ENCODE measurements around the gene CPE.
"Not testable (repeated sequence)": the region's sequence is repeated elsewhere in the genome, so short reads cannot be mapped to it uniquely, and the experiment has no call there.

CPE gene

DNA sequence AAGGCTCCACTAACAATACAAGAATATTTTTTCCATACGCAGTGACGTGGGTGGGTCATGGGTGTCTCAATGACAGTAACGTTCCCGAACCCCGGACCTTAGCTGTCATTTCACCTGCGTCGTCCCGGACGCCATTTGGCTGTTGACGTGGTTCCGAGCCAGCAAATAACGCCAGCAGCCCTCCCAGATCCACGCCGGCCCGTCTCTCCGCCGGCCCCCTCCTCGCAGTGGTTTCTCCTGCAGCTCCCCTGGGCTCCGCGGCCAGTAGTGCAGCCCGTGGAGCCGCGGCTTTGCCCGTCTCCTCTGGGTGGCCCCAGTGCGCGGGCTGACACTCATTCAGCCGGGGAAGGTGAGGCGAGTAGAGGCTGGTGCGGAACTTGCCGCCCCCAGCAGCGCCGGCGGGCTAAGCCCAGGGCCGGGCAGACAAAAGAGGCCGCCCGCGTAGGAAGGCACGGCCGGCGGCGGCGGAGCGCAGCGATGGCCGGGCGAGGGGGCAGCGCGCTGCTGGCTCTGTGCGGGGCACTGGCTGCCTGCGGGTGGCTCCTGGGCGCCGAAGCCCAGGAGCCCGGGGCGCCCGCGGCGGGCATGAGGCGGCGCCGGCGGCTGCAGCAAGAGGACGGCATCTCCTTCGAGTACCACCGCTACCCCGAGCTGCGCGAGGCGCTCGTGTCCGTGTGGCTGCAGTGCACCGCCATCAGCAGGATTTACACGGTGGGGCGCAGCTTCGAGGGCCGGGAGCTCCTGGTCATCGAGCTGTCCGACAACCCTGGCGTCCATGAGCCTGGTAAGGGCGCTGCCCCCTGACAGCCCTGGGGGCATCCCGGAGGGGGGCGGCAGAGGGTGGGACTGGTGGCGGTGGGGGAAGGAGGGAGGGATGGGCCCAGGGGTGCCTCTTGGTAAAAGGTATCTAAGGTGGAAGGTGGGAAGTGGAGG, at the start of gene CPE:
TSS of gene CPE (plus strand) at position 264 of the 933 bp plus-strand sequence. CDS start at position 478, 214 bp downstream.
- DNase-seq: peak; percentile 46

DNA sequence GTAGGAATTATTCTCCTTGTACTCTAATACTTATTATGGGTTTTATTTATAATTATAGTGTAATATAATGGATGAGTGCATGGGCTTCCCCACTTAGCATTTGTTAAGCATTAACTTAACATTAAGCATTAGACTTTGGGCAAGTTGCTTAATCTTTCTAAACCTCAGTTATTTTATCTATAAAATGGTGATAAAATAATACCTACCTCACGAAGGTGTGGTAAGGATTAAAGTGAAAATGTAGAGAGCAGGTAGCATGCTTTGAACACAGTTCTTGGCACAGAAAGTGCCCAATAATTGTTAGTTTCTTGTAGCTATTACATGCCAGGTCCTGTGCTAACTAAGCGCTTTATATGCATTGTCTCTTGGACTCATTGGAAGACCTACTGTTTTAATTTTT, 48.7 kb upstream of the CPE start:
- DNase-seq: no peak

DNA sequence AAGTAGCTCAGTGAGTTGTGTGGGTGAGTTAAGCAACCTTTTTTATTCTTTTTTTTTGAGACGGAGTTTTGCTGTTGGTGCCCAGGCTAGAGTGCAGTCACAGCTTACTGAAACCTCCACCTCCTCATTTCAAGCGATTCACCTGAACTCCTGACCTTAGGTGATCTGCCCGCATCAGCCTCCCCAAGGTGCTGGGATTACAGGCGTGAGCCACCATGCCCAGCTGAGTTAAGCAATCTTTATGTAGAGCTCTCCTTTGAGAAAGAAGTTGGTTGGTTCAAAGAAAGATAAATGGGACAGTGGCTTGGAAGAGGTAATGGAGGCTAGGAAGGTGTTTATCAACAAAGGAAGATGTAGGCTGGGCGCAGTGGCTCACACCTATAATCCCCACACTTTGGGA, 48.1 kb upstream of the CPE start:
- DNase-seq: no peak

DNA sequence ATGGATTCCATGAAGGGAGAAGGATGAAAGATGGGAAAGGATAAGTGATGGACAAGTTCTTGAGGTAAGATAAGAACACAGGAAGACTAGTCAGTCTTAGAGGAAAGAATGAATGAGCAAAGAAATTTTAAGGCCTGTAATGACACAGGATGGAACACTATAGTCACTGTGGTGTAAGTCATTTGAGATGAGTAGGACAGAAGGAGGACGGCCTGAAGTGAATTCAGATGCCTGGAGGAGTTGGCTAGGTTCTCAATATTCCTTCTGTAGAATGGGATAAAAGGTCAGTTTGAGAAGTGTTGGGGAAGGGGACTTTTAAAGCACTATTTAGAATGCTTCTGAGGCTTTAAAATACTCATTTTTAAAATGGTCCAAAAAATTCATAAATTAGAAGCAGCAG, 47.4 kb upstream of the CPE start:
- DNase-seq: no peak

DNA sequence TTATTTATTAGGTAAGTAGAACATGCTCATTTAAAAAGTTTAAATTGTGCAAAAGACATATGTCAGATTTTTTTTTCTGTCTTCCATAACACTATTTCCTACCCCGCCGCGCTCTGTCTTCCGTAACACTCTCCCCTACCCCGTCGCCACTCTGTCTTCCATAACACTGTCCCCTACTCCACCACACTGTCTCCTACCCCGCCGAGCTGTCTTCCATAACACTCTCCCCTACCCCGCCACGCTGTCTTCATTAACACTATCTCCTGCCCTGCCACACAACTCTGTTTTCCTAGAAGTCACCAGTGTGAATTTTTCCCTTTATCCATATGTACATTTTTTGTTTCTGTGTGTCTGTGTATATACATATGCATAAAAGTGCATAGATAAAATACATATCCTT, 47.0 kb upstream of the CPE start:
- DNase-seq: no peak

DNA sequence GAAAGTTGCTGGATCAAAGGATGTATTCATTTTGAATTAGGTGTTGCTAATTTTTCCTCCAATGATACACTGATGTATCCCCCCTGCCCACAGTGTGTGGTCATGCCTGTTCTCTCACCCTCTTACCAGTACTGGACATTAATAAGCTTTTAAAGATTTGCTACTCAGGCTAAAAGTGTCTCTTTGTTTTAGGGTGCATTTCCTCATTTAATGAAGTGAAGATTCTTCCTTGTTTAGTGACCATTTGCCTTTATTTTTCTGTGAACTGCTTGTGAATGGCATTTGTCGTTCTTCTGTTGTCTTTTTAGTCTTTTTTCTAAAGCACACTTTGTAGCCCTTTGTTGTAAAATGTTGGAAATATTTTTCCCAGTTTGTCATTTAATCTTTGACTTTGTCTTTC, 46.3 kb upstream of the CPE start:
- DNase-seq: no peak

DNA sequence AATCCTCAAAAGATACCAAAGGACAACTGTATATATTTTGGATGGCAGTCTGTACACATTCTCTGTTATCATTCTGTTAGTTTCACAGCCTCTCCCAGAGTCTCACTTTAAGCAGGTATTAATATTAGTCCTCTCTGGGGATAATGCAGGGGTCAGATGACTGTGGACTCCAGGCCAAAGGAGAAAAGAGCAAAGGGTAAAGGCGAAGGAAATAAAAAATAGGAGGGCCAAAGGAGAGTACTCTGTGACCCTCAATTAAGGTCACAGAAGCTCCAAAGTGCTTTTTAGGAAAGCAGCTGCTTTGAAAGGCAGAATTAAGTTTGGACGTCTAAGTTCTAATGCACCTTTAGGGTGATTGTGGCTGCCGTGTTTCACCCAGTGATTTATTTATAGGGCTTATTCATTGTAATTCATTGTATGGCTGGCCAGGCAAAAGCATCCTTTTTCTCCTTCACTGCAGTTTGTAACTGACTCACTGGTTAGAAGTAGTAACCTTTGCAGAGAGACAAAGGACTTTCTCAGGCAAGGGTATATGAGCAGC, 43.6 kb upstream of the CPE start:
- DNase-seq: no peak

DNA sequence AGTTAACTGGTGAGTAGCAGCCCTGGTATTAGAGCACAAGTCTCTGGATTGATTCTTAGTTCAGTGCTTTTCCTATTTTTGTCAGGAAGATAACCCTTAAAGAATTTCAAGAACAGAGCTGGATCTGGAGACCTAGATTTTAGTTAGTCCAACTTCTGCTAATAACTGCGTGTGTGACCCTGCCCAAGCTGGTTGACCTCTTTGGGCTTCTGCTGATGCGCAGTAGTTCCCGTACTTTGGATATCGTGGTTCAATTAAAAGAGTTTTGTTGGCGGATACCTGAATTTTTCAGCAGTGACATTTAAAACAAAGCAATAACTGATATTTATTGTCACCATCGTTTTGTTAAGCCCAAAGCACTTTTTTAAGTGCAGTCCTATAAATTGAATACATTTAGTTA, 42.1 kb upstream of the CPE start:
- no peak for DNase-seq

DNA sequence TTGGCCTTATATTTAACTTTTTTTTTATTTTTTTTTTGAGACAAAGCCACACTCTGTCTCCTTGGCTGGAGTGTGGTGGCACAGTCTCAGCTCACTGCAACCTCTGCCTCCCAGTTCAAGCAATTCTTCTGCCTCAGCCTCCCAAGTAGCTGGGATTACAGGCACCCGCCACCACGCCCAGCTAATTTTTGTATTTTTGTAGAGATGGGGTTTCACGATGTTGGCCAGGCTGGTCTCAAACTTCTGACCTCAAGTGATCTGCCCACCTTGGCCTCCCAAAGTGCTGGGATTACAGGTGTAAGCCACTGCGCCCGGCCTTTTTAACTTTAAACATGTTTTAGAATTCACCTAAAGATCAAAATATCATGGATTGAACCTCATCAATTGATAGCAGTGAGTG, 36.5 kb upstream of the CPE start:
- not testable (repeated sequence) for DNase-seq

DNA sequence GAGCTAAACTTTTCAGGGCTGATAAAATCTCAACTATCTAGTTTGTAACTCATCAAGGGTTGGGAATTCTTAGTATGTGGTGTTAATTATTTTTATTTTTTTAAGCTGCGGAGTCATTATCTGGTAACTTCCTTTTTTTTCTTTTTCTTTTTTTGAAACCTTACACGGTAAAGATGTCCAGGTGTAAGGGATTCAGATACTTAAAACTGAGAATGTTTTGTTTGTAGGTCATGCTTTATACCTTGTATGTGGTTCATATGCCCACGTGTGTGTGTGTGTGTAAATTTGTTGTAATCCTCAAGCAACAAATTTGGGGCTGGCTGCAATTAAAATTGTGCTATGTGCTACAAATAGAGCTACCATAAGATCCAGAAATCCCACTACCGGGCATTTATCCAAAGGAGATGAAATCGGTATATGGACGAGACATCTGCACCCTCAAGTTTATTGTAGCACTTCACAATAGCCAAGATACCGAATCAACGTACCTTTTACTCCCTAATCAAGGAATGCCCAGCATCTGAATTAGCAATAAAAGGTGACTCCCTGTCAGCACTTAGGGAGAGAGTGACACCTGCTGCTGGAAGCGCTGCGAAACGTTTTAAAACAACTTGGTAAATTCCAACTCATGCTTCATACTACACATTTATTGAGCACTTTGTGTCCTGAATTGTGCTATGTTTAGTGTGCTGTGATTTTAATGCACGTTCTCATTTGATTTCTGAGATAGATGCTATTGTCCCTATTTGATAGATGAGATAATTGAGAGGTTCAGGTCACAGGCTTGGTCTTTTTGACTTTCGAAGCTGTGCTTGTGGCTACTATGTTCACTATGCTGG, 35.2 kb upstream of the CPE start:
- peak; percentile 33 for DNase-seq

DNA sequence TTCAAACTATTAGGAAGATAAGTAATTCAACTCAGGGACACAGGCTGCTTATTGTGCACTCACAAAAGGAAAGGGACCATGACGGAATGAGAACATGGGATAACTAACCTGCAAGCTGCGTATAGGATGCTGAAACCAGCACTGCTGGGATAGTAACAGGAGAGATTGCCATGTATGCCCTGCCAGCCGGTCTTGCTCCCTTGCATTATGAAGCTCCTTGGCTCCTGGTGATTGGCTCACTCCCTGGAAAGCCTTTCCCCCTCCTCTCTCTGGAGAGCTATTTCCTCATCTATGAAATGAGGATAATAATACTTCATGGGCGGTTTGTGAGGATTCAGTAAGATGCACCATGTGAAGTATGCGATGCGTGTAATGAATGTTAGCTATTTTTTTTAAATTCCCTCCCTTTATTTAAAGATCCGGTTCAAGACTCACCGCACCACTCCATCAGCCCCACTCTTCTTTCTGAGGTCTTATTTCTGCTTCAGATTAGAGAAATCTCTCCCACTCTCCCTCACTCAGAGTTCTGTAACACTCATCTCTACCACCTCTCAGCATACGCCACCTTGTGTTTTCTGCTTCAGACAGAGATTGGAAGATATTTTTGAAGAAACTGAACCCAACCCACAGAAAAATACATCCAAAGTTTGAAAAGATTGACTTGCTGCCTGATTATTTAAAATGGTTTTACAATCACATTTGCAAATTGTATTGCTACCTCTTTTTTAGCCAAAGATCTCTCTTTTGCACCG, 33.0 kb upstream of the CPE start:
- no peak for DNase-seq

DNA sequence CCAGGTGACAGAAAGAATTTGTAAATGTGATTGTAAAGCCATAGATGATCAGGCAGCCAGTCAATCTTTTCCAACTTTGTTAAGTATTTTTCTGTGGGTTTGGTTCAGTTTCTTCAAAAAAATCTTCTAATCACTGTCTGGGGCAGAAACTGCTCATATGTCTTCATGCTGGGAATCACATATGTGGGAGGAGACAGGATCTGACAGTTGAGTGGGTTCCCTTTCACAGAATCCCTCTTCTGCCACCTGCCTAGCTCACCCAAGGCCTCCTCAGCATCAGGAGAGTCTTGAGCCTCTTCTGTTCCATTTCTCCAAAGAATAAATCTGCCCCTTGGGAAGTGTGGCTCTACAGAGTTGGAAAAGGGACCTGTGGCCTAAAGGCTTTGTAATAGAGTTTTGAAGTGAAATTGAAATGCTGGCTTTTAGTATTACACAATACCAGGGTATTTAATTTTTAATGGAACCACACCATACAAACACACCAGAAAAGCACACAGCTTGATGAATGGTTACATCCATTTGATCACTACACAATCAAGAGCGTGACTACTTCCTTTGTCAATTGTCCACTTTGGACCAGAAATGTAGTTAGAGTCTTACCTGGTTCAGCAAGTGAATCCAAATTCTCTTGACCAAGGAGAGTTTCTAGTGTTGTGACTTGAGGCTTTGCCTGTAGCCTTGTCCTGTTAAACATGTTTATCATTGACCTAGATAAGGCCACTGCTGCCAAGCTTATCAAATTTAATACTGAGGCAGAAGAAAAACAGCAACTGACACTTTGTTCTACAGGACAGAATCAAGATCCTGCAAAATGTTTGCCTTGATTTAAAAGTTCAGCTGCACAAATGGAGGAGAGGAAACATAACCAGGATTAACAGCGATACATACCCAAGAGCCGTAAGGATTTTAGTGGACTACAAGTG, 30.9 kb upstream of the CPE start:
- no peak for DNase-seq

DNA sequence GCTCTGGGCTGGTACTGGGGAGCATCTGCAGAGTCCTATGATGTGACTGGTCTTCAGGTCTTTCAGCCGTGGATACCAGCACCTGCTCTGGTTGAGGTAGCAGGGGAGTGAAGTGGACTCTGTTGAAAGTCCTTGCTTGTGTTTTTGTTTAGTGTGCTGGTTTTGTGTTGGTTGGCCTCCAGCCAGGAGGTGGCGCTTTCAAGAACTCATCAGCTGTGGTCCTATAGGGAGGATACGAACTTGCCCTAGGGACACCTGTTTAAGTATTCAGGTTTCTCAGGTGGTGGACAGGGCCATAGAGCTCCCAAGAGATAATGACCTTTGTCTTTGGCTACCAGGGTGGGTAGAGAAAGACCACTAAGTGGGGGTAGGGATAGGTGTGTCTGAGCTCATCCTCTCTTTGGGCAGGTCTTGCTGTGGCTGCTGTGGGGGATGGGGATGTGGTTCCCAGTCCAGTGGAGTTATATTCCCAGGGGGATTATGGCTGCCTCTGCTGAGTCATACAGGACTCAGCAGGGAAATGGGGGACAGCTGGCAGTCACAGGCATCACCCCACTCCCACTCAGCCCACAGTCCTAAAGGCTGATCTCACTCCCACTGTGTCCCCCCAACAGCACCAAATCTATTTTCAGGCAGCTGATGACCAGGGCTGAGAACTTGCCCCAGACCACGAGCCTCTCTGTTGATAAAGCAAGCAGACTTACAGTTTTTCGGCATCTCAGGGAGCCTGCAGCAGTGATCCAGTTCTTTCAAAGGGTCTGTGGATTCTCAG, 27.3 kb upstream of the CPE start:
- DNase-seq: no peak

DNA sequence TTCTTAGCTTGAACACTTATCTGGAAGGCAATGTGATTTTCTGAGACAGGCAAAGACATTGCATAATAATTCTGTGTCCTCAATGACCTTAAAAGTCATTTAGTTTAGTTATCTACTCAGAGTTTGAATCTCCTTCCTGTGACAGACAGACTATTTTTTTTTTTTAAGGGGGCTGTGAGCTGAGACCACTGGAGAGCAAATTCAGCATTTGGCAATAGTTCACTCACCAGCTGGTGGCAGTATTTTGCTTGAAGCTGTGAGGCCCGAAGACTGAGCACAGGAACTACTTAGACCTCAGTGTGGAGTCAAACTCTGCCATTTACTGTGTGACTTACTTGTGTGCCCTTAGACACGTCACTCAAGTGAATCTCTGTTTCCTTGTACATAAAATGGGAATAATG, 22.9 kb upstream of the CPE start:
- DNase-seq: no peak

DNA sequence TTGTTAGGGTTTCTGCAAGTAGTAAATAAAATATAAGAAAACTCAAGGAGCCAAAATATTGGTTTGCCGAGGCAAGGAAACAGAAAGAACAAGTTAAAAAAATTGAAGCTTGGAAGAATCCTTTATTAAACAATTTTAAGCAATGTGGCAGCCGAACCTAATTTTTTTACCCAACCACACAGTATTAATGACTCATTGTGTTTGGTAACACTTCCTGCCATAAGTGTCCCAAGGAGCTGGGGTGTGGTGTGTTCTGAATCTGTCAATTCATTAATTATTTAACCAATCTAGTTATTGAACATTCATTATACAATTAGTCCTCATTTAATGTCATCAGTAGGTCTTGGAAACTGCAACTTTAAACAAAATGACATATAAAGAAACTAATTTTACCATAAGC, 19.3 kb upstream of the CPE start:
- no peak for DNase-seq

DNA sequence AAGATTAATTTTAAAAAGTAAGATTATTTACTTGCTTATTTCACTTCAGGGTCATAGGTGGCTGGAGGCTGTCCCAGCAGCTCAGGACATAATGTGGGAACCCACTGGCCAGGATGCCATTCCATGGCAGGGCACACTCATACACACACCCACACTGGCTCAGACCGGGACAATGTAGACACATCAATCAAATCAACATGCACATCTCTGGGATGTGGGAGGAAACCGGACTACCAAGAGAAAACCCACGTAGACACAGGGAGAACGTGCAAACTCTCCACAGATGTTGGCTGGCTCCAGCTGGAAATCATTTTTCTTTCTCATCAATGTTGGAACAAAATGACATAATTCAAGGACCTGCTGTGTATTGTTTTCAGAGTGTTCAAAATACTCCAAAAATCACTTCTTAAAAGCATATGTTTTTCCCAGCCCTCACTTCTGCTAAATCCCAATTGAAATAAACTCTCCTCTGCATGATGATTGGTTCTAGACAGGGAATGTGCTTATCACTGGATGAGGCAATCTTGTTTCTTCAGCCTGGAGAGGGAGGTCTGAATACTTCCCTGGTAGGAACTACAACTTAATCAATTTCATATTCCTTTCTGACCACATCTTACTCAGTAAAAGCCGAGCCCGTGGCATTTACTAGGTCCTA, 18.6 kb upstream of the CPE start:
- DNase-seq: no peak

DNA sequence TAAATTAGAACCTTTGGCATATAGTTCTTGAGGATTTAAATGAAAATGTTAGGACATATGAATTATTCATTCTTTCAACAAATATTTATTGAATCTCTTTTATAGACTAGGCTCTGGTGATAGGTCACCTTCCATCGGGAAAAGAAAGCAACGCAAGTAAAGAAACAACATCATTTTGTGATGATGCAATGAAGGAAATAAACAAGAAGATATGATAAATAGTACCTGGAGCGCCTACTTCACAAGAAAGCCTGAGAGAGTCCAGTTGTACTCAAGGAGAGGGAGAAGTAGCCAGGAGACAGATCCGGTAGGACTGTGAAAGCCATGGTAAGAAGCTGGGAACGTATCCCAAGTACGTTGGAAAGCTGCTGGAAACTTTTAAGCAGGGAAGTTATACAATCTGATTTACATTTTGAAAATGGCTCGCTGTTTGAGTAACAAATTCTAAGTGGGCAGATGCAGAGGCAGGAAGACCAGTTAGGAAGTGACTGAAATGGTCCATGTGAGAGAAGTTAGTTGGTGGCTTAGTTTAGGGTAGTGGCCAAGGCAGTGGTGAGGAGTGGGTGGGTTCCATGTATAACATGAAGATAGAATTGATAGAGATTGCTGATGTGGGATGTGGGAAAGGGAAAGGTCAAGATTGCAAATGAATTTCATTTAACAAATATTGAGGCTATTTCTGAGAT, 17.7 kb upstream of the CPE start:
- DNase-seq: no peak

DNA sequence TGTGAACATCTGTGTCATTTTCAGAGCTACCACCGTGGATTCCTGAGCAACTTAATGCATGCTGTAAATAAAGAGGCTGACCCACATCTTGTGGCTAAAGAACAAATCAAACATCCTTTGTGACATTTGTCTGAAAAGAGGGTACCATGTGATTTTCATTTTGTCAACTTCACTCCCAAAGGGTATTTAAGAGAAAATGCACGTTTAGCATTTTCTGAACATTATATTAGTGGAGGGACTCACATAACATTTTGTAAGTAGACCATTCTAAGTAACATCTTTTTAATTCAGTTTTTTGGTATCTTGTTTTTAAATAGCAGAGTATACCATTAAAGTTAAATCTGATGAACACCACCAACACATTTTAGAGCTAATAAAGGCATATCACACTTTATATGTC, 17.0 kb upstream of the CPE start:
- no peak for DNase-seq

DNA sequence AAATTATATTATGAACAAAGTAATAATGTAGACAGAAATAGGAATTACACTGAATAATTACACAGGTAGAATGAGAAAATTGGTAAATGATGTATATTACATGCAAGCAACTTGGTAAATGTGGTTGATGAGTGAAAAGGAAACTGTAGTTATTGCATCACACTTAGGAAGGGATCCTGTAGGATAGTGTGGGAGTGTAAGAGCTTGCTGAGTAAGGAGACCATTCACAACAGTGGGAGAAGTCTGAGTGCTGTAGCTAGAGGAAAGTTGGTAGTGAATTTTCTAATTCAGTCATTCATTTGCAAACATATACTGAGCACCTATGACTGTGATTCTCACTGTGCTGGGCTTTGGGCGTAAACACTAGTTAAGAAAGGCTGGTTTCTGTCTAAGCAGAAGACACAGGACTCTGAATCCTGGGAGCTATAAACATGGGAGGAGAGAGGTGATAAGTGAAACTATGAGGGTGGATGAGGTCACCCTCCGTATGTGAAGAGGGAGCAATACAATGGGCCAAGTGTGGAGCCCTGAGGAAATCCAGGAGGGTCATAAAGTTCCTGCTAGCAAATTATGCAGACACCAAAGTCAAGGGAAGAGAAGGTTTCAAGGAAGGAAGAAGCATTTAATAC, 14.2 kb upstream of the CPE start:
- DNase-seq: no peak

All from CD4-positive, alpha-beta T cell treated with Interleukin-6 for 4 hours (primary cell).